ENCODE measurements around the gene DES.

The DES gene

GRCh38 chr2:219459460-219460311 is 41.5 kb downstream of the DES start:
- Histone ChIP-seq H3K4me1 (ENCODE audit: insufficient read depth, low read length) (peaks cover 36% of the 10 kb centered on the region), H3K9ac (ENCODE audit: low read depth, low read length) (peak overlapping the region; percentile 8; the same call in 1 of the 2 replicates), H3K9me3 (ENCODE audit: control insufficient read depth, insufficient read depth, low read length) (no peaks in the 10 kb centered on the region), H3K36me3 (ENCODE audit: insufficient read depth, low read length) (no peaks in the 10 kb centered on the region; the same call in 1 of the 2 replicates)

GRCh38 chr2:219460424-219460926 is 42.3 kb downstream of the DES start:
- no peaks in the 10 kb centered on the region for H3K9me3 ChIP-seq (ENCODE audit: control insufficient read depth, insufficient read depth, low read length)
- H3K36me3 ChIP-seq (ENCODE audit: insufficient read depth, low read length), result no peaks in the 10 kb centered on the region; the same call in 1 of the 2 replicates
- H3K4me1 ChIP-seq (ENCODE audit: insufficient read depth, low read length), result peaks cover 36% of the 10 kb centered on the region
- H3K9ac ChIP-seq (ENCODE audit: low read depth, low read length), result peak overlapping the region; percentile 8; the same call in 1 of the 2 replicates

- peaks cover 36% of the 10 kb centered on the region for H3K4me1 ChIP-seq (ENCODE audit: insufficient read depth, low read length)
- peak overlapping the region; percentile 14; the same call in 1 of the 2 replicates for H3K9ac ChIP-seq (ENCODE audit: low read depth, low read length)
- no peaks in the 10 kb centered on the region; the same call in 1 of the 2 replicates for H3K36me3 ChIP-seq (ENCODE audit: insufficient read depth, low read length)
- no peaks in the 10 kb centered on the region for H3K9me3 ChIP-seq (ENCODE audit: control insufficient read depth, insufficient read depth, low read length)
These were observed 42.9 kb downstream of the DES start for GRCh38 chr2:219461047-219461514.

- H3K4me1 ChIP-seq (ENCODE audit: insufficient read depth, low read length), result peaks cover 36% of the 10 kb centered on the region
- no peaks in the 10 kb centered on the region; the same call in 1 of the 2 replicates for H3K36me3 ChIP-seq (ENCODE audit: insufficient read depth, low read length)
- no peak overlapping the region for H3K9ac ChIP-seq (ENCODE audit: low read depth, low read length)
- H3K9me3 ChIP-seq (ENCODE audit: control insufficient read depth, insufficient read depth, low read length), result no peaks in the 10 kb centered on the region
These were observed 43.5 kb downstream of the DES start for GRCh38 chr2:219461669-219462068.

- no peaks in the 10 kb centered on the region; the same call in 1 of the 2 replicates for H3K36me3 ChIP-seq (ENCODE audit: insufficient read depth, low read length)
- H3K4me1 ChIP-seq (ENCODE audit: insufficient read depth, low read length), result peaks cover 36% of the 10 kb centered on the region
- no peak overlapping the region for H3K9ac ChIP-seq (ENCODE audit: low read depth, low read length)
- no peaks in the 10 kb centered on the region for H3K9me3 ChIP-seq (ENCODE audit: control insufficient read depth, insufficient read depth, low read length)
These were observed 44.2 kb downstream of the DES start for GRCh38 chr2:219462349-219462748.

GRCh38 chr2:219464286-219465032 is 46.3 kb downstream of the DES start:
- no peak overlapping the region for H3K9ac ChIP-seq (ENCODE audit: low read depth, low read length)

GRCh38 chr2:219465659-219466561 is 47.7 kb downstream of the DES start:
- H3K4me1 ChIP-seq (ENCODE audit: insufficient read depth, low read length), result peaks cover 11% of the 10 kb centered on the region
- no peaks in the 10 kb centered on the region for H3K9me3 ChIP-seq (ENCODE audit: control insufficient read depth, insufficient read depth, low read length)
- H3K9ac ChIP-seq (ENCODE audit: low read depth, low read length), result no peak overlapping the region
- peaks cover 2% of the 10 kb centered on the region; the same call in 1 of the 2 replicates for H3K36me3 ChIP-seq (ENCODE audit: insufficient read depth, low read length)

More at GRCh38 chr2:219464286-219465032, 46.3 kb downstream of the DES start:
- Histone ChIP-seq H3K4me1 (ENCODE audit: insufficient read depth, low read length) (peaks cover 21% of the 10 kb centered on the region), H3K36me3 (ENCODE audit: insufficient read depth, low read length) (no peaks in the 10 kb centered on the region; the same call in 1 of the 2 replicates), H3K9me3 (ENCODE audit: control insufficient read depth, insufficient read depth, low read length) (no peaks in the 10 kb centered on the region)

GRCh38 chr2:219466816-219467735 is 48.9 kb downstream of the DES start:
- Histone ChIP-seq H3K9ac (ENCODE audit: low read depth, low read length) (no peak overlapping the region), H3K4me1 (ENCODE audit: insufficient read depth, low read length) (peaks cover 3% of the 10 kb centered on the region; the same call in 1 of the 2 replicates), H3K9me3 (ENCODE audit: control insufficient read depth, insufficient read depth, low read length) (no peaks in the 10 kb centered on the region), H3K36me3 (ENCODE audit: insufficient read depth, low read length) (peaks cover 2% of the 10 kb centered on the region; the same call in 1 of the 2 replicates)

GRCh38 chr2:219467736-219468075 is 49.5 kb downstream of the DES start:
- H3K9ac ChIP-seq (ENCODE audit: low read depth, low read length), result no peak overlapping the region
- peaks cover 3% of the 10 kb centered on the region; the same call in 1 of the 2 replicates for H3K4me1 ChIP-seq (ENCODE audit: insufficient read depth, low read length)
- peaks cover 2% of the 10 kb centered on the region; the same call in 1 of the 2 replicates for H3K36me3 ChIP-seq (ENCODE audit: insufficient read depth, low read length)
- no peaks in the 10 kb centered on the region for H3K9me3 ChIP-seq (ENCODE audit: control insufficient read depth, insufficient read depth, low read length)

GRCh38 chr2:219468410-219469185 is 50.4 kb downstream of the DES start:
- Histone ChIP-seq H3K9ac (ENCODE audit: low read depth, low read length) (no peak overlapping the region), H3K9me3 (ENCODE audit: control insufficient read depth, insufficient read depth, low read length) (no peaks in the 10 kb centered on the region), H3K4me1 (ENCODE audit: insufficient read depth, low read length) (peaks cover 3% of the 10 kb centered on the region; the same call in 1 of the 2 replicates), H3K36me3 (ENCODE audit: insufficient read depth, low read length) (peaks cover 2% of the 10 kb centered on the region; the same call in 1 of the 2 replicates)

GRCh38 chr2:219469186-219469724 is 51.1 kb downstream of the DES start:
- H3K9me3 ChIP-seq (ENCODE audit: control insufficient read depth, insufficient read depth, low read length), result no peaks in the 10 kb centered on the region
- H3K4me1 ChIP-seq (ENCODE audit: insufficient read depth, low read length), result peaks cover 3% of the 10 kb centered on the region; the same call in 1 of the 2 replicates
- H3K36me3 ChIP-seq (ENCODE audit: insufficient read depth, low read length), result peaks cover 2% of the 10 kb centered on the region; the same call in 1 of the 2 replicates
- H3K9ac ChIP-seq (ENCODE audit: low read depth, low read length), result no peak overlapping the region

GRCh38 chr2:219470429-219470828 is 52.3 kb downstream of the DES start:
- Histone ChIP-seq H3K9me3 (ENCODE audit: control insufficient read depth, insufficient read depth, low read length) (no peaks in the 10 kb centered on the region), H3K4me1 (ENCODE audit: insufficient read depth, low read length) (peaks cover 9% of the 10 kb centered on the region), H3K36me3 (ENCODE audit: insufficient read depth, low read length) (0 out of 2 replicates have a peak, but pooled peaks cover 2% of the 10 kb centered on the region), H3K9ac (ENCODE audit: low read depth, low read length) (no peak overlapping the region)

Data from ES-I3 (cell line).